Lower leg skin (tissue), 4 donors: Measurements from ENCODE around the gene NABP2. TPM values are rescaled to one million over a fixed set of nuclear protein-coding genes. Genes with fewer than 3 reads are reported as not detected.

Experiments used
- total RNA-seq, 4 donors: library from RNA; depleted of rRNA; stranded (reverse); fragments of >200 nt; gene quantifications; one replicate each; pipeline ENCODE4 v1.1.0, GENCODE V29; 2016

NABP2 gene
- total RNA-seq, 4 donors from 2014 or later = 9.9 to 23.1 (median 17.9) TPM

Other genes starting within 250 kb of the NABP2 start
- gene SUOX, start 227.1 kb upstream of the NABP2 start, total RNA-seq = 10 to 100 TPM in 3 of 4 donors, 1 to 10 TPM in 1; 7.6 to 21.4 (median 13.8) TPM
- gene IKZF4, start 203.3 kb upstream of the NABP2 start, total RNA-seq = 1 to 10 TPM; 2.4 to 5.8 (median 3.4) TPM
- gene RPS26, start 182.4 kb upstream of the NABP2 start, total RNA-seq = 1,000 to 10,000 TPM in 1 of 4 donors, 100 to 1,000 TPM in 3; 390 to 2,886 (median 552) TPM
- gene ERBB3, start 144.2 kb upstream of the NABP2 start, total RNA-seq = 100 to 1,000 TPM; 177 to 209 (median 202) TPM
- 100 to 1,000 TPM; 118 to 201 (median 130) TPM for gene PA2G4, start 119.8 kb upstream of the NABP2 start, total RNA-seq
- gene RPL41, start 107.7 kb upstream of the NABP2 start, total RNA-seq = 1,000 to 10,000 TPM; 3,201 to 5,967 (median 4,725) TPM
- 1 to 10 TPM; 3.4 to 4.4 (median 3.7) TPM for gene ZC3H10, start 106.1 kb upstream of the NABP2 start, total RNA-seq
- 10 to 100 TPM; 51.2 to 84.1 (median 64.9) TPM for gene ESYT1, start 96.1 kb upstream of the NABP2 start, total RNA-seq
- 10 to 100 TPM in 3 of 4 donors, 1 to 10 TPM in 1; 9.0 to 40.1 (median 22.5) TPM for gene MYL6B, start 71.8 kb upstream of the NABP2 start, total RNA-seq
- 1,000 to 10,000 TPM in 1 of 4 donors, 100 to 1,000 TPM in 3; 700 to 1,156 (median 824) TPM for gene MYL6, start 66.0 kb upstream of the NABP2 start, total RNA-seq
- gene SMARCC2, start 34.9 kb upstream of the NABP2 start, total RNA-seq = 10 to 100 TPM; 55.3 to 90.5 (median 63.5) TPM
- gene RNF41, start 2.4 kb upstream of the NABP2 start, total RNA-seq = 10 to 100 TPM; 33.3 to 46.5 (median 42.1) TPM
- not detected for gene SLC39A5, start 5.7 kb downstream of the NABP2 start, total RNA-seq
- 10 to 100 TPM; 15.6 to 22.3 (median 18.7) TPM for gene ANKRD52, start 34.0 kb downstream of the NABP2 start, total RNA-seq
- 10 to 100 TPM in 1 of 4 donors, 1 to 10 TPM in 3; 2.8 to 11.0 (median 5.8) TPM for gene COQ10A, start 42.6 kb downstream of the NABP2 start, total RNA-seq
- gene CS, start 76.0 kb downstream of the NABP2 start, total RNA-seq = 100 to 1,000 TPM; 118 to 156 (median 150) TPM
- gene CNPY2, start 91.6 kb downstream of the NABP2 start, total RNA-seq = 10 to 100 TPM; 23.3 to 40.9 (median 37.7) TPM
- 10 to 100 TPM; 24.2 to 60.1 (median 28.9) TPM for gene PAN2, start 109.7 kb downstream of the NABP2 start, total RNA-seq
- under 1 TPM in 1 of 4 donors, not detected in 3; 0.45 TPM for gene IL23A, start 114.5 kb downstream of the NABP2 start, total RNA-seq
- 10 to 100 TPM; 60.8 to 98.4 (median 92.5) TPM for gene STAT2, start 135.8 kb downstream of the NABP2 start, total RNA-seq
- not detected for gene APOF, start 138.5 kb downstream of the NABP2 start, total RNA-seq
- 1 to 10 TPM; 2.9 to 6.5 (median 3.7) TPM for gene TIMELESS, start 225.1 kb downstream of the NABP2 start, total RNA-seq
- not detected for gene MIP, start 230.3 kb downstream of the NABP2 start, total RNA-seq
- 1 to 10 TPM; 1.3 to 2.3 (median 2.1) TPM for gene SPRYD4, start 244.2 kb downstream of the NABP2 start, total RNA-seq